Liver (tissue), 9 donors: ENCODE measurements around the gene TMEM204. TPM values are rescaled to one million over a fixed set of nuclear protein-coding genes. Genes with fewer than 3 reads are reported as not detected.

Experiments
- DNase-seq: peaks from one replicate; pipeline ENCODE4 v3.0.0-alpha.2; 2017; ENCODE audit warnings: low spot score
- H3K27ac ChIP-seq, 2 donors: one replicate each; pipeline ENCODE4 v1.7.0; 2013; ENCODE audit warnings: inconsistent platforms in 2 of 2, low read length in 2 of 2, control low read depth in 1 of 2, low read depth in 1 of 2, mild to moderate bottlenecking in 1 of 2
- H3K27me3 ChIP-seq, 4 donors: one replicate each; pipeline versions ENCODE4 v1.6.1 to v1.7.0; 2013; ENCODE audit warnings: low read length in 3 of 4, inconsistent platforms in 1 of 4, mild to moderate bottlenecking in 1 of 4, moderate library complexity in 1 of 4; ENCODE audit not compliant: control insufficient read depth in 4 of 4, insufficient read depth in 4 of 4
- H3K36me3 ChIP-seq, 4 donors: one replicate each; pipeline versions ENCODE4 v1.6.1 to v1.7.0; 2013; ENCODE audit warnings: low read length in 3 of 4, mild to moderate bottlenecking in 3 of 4, low read depth in 1 of 4, moderate library complexity in 1 of 4; ENCODE audit not compliant: control insufficient read depth in 4 of 4, insufficient read depth in 3 of 4
- H3K4me1 ChIP-seq, 4 donors: one replicate each; pipeline versions ENCODE4 v1.6.1 to v1.7.0; 2013; ENCODE audit warnings: low read length in 3 of 4, mild to moderate bottlenecking in 3 of 4, moderate library complexity in 1 of 4; ENCODE audit not compliant: control insufficient read depth in 4 of 4, insufficient read depth in 4 of 4
- H3K4me3 ChIP-seq, 3 donors: one replicate each; pipeline versions ENCODE4 v1.6.1 to v1.7.0; 2013; ENCODE audit warnings: low read length in 3 of 3, control low read depth in 1 of 3, low read depth in 1 of 3, mild to moderate bottlenecking in 1 of 3
- H3K9ac ChIP-seq, 2 donors: one replicate each; pipeline ENCODE4 v1.7.0; 2013; ENCODE audit warnings: low read length in 2 of 2, mild to moderate bottlenecking in 2 of 2, moderate library complexity in 2 of 2, control low read depth in 1 of 2, low read depth in 1 of 2
- H3K9me3 ChIP-seq, 4 donors: one replicate each; pipeline versions ENCODE4 v1.6.1 to v1.7.0; 2013; ENCODE audit warnings: low read length in 3 of 4; ENCODE audit not compliant: control insufficient read depth in 4 of 4
- EGR1 ChIP-seq, 2 donors: IDR thresholded peaks; 2 replicates each; pipeline ENCODE4 v1.6.1; 2016 to 2018; ENCODE audit warnings: antibody characterized with exemption in 2 of 2, low read depth in 2 of 2
- FOXA1 ChIP-seq: IDR thresholded peaks from 2 replicates; pipeline ENCODE4 v1.6.1; 2016; ENCODE audit warnings: antibody characterized with exemption
- FOXA2 ChIP-seq: IDR thresholded peaks from 2 replicates; pipeline ENCODE4 v1.6.1; 2016; ENCODE audit warnings: antibody characterized with exemption
- HNF4A ChIP-seq, 2 donors: conservative IDR thresholded peaks; 2 replicates each; pipeline ENCODE4 v1.6.1; 2016; ENCODE audit warnings: antibody characterized with exemption in 2 of 2, mild to moderate bottlenecking in 2 of 2
- HNF4G ChIP-seq: IDR thresholded peaks from 2 replicates; pipeline ENCODE4 v1.6.1; 2016; ENCODE audit warnings: antibody characterized with exemption
- JUND ChIP-seq, 2 donors: IDR thresholded peaks; 2 replicates each; pipeline ENCODE4 v1.6.1; 2016; ENCODE audit warnings: antibody characterized with exemption in 2 of 2
- NR2F2 ChIP-seq: IDR thresholded peaks from 2 replicates; pipeline ENCODE4 v1.6.1; 2016; ENCODE audit warnings: antibody characterized with exemption
- RAD21 ChIP-seq, 2 donors: IDR thresholded peaks; 2 replicates each; pipeline ENCODE4 v1.6.1; 2016; ENCODE audit warnings: antibody characterized with exemption in 2 of 2, mild to moderate bottlenecking in 2 of 2
- RXRA ChIP-seq, 2 donors: IDR thresholded peaks; 2 replicates each; pipeline ENCODE4 v1.6.1; 2017 to 2018; ENCODE audit warnings: antibody characterized with exemption in 2 of 2, mild to moderate bottlenecking in 1 of 2
- SP1 ChIP-seq: IDR thresholded peaks from 2 replicates; pipeline ENCODE4 v1.6.1; 2018; ENCODE audit warnings: antibody characterized with exemption, mild to moderate bottlenecking
- TAF1 ChIP-seq: conservative IDR thresholded peaks from 2 replicates; pipeline ENCODE4 v1.6.1; 2016; ENCODE audit warnings: antibody characterized with exemption, mild to moderate bottlenecking
- YY1 ChIP-seq: IDR thresholded peaks from 2 replicates; pipeline ENCODE4 v1.6.1; 2016; ENCODE audit warnings: antibody characterized with exemption, mild to moderate bottlenecking
- WGBS: extraction: QIAGEN DNeasy Blood & Tissue Kit; methylation state at CpG from one replicate; pipeline ENCODE4 v1.1.7; 2013; 5-methylcytosine and 5-hydroxymethylcytosine counted together
- polyA plus RNA-seq, 2 donors: library from polyadenylated mRNA; stranded (reverse) in 1 of 2; unstranded in 1 of 2; fragments of 200-250 nt in 1 of 2; fragments of >200 nt in 1 of 2; fragmentation: Nextera tagmentation in 1 of 2; extraction: Ambion mirVana in 1 of 2; gene quantifications; one replicate each; pipeline versions ENCODE4 v1.2.1 to v1.2.3, GENCODE V29; 2013 to 2015
- total RNA-seq, 2 donors: library from RNA; depleted of rRNA; stranded (reverse); fragments of >200 nt; gene quantifications; one replicate each; pipeline ENCODE4 v1.2.3, GENCODE V29; 2014
- TF ChIP-seq, protein P1 (sequence below): IDR thresholded peaks from 2 replicates; pipeline ENCODE4 v1.6.1; 2016; ENCODE audit warnings: antibody characterized with exemption
- TF ChIP-seq, protein P2 (sequence below): fragments of 150-350 bp; IDR thresholded peaks from 2 replicates; pipeline ENCODE4 v1.5.1; 2017; ENCODE audit warnings: improper control_type of control experiment, low read depth, low read length; ENCODE audit not compliant: missing input control
- TF ChIP-seq, protein P3 (sequence below): IDR thresholded peaks from 2 replicates; pipeline ENCODE4 v1.6.1; 2016; ENCODE audit warnings: antibody characterized with exemption, mild to moderate bottlenecking
- TF ChIP-seq, protein P4 (sequence below): IDR thresholded peaks from 2 replicates; pipeline ENCODE4 v1.6.1; 2016; ENCODE audit warnings: antibody characterized with exemption
- TF ChIP-seq, protein P5 (sequence below): IDR thresholded peaks from 2 replicates; pipeline ENCODE4 v1.6.1; 2016; ENCODE audit warnings: antibody characterized with exemption
- donor health status: healthy.
- donor health status: healthy.
- donor health status: healthy.
- donor health status: healthy.
- donor health status: healthy.

Gene TMEM204
- total and polyA plus RNA-seq, 4 donors = 3.5 to 14.4 (median 10.7) TPM

DNA sequence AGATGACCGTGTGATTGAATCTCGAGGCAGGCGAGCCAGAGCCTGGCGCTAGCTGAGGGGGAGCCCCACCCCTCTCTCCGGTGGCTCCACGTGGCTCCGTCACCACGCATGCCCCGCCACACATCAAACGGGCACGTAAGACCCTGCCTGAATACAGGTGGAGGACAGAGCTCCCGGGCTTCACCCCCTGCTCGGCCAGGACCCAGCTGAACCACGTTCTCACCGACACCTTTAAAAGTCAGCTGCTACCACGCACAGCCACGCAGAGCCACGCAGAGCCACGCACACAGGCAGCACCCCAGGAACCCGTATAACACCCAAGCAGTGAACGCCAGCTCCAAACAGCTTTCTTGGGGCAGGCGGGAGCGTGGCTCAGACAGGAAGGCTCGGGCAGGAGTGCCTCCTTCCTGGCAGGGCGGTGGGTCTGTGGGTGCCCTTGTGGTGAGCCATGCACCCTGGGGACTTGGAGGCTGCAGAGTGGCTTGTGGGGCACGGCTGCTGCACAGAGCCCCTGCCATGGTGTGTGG is 4.4 kb downstream of the TMEM204 start:
- WGBS = 78% methylated on average over 26 of the region's 26 CpGs
- peaks cover 0 to 26% (median 3%) of the 10 kb centered on the region in 4 donors for H3K4me1 ChIP-seq
- no peak overlapping the region for H3K9ac ChIP-seq
- no peak overlapping the region for H3K27ac ChIP-seq
- no peak for DNase-seq
- H3K9me3 ChIP-seq = no peaks in the 10 kb centered on the region
- no peaks in the 10 kb centered on the region for H3K27me3 ChIP-seq
- H3K4me3 ChIP-seq = no peak overlapping the region
- TF ChIP-seq, protein P1, sequence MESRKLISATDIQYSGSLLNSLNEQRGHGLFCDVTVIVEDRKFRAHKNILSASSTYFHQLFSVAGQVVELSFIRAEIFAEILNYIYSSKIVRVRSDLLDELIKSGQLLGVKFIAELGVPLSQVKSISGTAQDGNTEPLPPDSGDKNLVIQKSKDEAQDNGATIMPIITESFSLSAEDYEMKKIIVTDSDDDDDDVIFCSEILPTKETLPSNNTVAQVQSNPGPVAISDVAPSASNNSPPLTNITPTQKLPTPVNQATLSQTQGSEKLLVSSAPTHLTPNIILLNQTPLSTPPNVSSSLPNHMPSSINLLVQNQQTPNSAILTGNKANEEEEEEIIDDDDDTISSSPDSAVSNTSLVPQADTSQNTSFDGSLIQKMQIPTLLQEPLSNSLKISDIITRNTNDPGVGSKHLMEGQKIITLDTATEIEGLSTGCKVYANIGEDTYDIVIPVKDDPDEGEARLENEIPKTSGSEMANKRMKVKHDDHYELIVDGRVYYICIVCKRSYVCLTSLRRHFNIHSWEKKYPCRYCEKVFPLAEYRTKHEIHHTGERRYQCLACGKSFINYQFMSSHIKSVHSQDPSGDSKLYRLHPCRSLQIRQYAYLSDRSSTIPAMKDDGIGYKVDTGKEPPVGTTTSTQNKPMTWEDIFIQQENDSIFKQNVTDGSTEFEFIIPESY = no peak
- TF ChIP-seq FOXA1 (no peak), FOXA2 (no peak), NR2F2 (no peak), YY1 (no peak), SP1 (no peak)
- TF ChIP-seq, protein P2, sequence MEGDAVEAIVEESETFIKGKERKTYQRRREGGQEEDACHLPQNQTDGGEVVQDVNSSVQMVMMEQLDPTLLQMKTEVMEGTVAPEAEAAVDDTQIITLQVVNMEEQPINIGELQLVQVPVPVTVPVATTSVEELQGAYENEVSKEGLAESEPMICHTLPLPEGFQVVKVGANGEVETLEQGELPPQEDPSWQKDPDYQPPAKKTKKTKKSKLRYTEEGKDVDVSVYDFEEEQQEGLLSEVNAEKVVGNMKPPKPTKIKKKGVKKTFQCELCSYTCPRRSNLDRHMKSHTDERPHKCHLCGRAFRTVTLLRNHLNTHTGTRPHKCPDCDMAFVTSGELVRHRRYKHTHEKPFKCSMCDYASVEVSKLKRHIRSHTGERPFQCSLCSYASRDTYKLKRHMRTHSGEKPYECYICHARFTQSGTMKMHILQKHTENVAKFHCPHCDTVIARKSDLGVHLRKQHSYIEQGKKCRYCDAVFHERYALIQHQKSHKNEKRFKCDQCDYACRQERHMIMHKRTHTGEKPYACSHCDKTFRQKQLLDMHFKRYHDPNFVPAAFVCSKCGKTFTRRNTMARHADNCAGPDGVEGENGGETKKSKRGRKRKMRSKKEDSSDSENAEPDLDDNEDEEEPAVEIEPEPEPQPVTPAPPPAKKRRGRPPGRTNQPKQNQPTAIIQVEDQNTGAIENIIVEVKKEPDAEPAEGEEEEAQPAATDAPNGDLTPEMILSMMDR = no peak
- TF ChIP-seq, protein P3, sequence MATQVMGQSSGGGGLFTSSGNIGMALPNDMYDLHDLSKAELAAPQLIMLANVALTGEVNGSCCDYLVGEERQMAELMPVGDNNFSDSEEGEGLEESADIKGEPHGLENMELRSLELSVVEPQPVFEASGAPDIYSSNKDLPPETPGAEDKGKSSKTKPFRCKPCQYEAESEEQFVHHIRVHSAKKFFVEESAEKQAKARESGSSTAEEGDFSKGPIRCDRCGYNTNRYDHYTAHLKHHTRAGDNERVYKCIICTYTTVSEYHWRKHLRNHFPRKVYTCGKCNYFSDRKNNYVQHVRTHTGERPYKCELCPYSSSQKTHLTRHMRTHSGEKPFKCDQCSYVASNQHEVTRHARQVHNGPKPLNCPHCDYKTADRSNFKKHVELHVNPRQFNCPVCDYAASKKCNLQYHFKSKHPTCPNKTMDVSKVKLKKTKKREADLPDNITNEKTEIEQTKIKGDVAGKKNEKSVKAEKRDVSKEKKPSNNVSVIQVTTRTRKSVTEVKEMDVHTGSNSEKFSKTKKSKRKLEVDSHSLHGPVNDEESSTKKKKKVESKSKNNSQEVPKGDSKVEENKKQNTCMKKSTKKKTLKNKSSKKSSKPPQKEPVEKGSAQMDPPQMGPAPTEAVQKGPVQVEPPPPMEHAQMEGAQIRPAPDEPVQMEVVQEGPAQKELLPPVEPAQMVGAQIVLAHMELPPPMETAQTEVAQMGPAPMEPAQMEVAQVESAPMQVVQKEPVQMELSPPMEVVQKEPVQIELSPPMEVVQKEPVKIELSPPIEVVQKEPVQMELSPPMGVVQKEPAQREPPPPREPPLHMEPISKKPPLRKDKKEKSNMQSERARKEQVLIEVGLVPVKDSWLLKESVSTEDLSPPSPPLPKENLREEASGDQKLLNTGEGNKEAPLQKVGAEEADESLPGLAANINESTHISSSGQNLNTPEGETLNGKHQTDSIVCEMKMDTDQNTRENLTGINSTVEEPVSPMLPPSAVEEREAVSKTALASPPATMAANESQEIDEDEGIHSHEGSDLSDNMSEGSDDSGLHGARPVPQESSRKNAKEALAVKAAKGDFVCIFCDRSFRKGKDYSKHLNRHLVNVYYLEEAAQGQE = no peak
- H3K36me3 ChIP-seq = no peaks in the 10 kb centered on the region

DNA sequence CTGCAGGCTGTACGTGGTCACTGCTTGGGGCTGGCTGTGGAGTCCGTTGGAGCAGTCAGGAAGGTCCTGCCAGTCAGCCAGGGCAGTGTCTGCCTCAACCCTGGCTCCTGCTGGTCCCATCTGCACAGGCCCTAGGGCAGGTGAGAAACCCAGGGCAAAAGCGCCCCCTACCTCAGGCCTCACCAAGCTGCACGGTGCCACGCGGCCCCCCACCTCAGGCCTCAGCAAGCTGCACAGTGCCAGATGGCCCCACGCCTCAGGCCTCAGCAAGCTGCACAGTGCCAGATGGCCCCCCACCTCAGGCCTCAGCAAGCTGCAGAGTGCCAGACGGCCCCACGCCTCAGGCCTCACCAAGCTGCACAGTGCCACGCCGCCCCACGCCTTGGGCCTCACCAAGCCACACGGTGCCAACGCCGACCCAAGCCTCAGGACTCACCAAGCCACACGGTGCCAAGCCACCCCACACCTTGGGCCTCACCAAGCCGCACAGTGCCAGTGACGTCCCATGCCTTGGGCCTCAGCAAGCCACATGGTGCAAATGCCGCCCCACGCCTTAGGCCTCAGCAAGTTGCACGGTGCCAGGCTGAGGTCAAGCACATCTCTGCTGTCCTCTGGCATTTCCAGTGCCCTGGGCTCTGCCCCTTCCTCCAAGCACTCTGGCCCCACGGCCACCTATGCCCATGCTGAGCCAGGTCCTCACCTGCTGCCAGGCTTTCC is 5.5 kb downstream of the TMEM204 start:
- H3K9me3 ChIP-seq = no peaks in the 10 kb centered on the region
- no peaks in the 10 kb centered on the region for H3K27me3 ChIP-seq
- WGBS = 84% methylated on average over 22 of the region's 22 CpGs
- no peak overlapping the region for H3K4me3 ChIP-seq
- peaks cover 0 to 26% (median 3%) of the 10 kb centered on the region in 4 donors for H3K4me1 ChIP-seq
- no peak overlapping the region for H3K9ac ChIP-seq
- no peaks in the 10 kb centered on the region for H3K36me3 ChIP-seq
- H3K27ac ChIP-seq = no peak overlapping the region
- no peak for DNase-seq
- TF ChIP-seq, protein P2 = no peak
- TF ChIP-seq, protein P3 = no peak
- TF ChIP-seq TAF1 = no peak
- no peak for TF ChIP-seq HNF4A (conservative IDR thresholded peaks at IDR 0.05)
- TF ChIP-seq EGR1 (IDR thresholded peaks at IDR 0.05; ENCODE audit: low read depth in 2 of 2) = no peak
- no peak for TF ChIP-seq HNF4G
- TF ChIP-seq, protein P4, sequence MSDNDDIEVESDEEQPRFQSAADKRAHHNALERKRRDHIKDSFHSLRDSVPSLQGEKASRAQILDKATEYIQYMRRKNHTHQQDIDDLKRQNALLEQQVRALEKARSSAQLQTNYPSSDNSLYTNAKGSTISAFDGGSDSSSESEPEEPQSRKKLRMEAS = no peak
- no peak for TF ChIP-seq FOXA1
- no peak for TF ChIP-seq YY1
- no peak for TF ChIP-seq RAD21 (IDR thresholded peaks at IDR 0.05)
- TF ChIP-seq, protein P5, sequence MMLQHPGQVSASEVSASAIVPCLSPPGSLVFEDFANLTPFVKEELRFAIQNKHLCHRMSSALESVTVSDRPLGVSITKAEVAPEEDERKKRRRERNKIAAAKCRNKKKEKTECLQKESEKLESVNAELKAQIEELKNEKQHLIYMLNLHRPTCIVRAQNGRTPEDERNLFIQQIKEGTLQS = no peak
- no peak for TF ChIP-seq FOXA2
- no peak for TF ChIP-seq RXRA (IDR thresholded peaks at IDR 0.05)
- no peak for TF ChIP-seq JUND (IDR thresholded peaks at IDR 0.05)
